ENCODE results near the gene ARHGAP24.
"Not testable (repeated sequence)": the region's sequence is repeated elsewhere in the genome, so short reads cannot be mapped to it uniquely, and the experiment has no call there.

ARHGAP24 gene

GRCh38 chr4:86015412-86016350 is 540.7 kb downstream of the ARHGAP24 start:
- no peak for DNase-seq (ENCODE audit: low read depth in 2 of 2)

GRCh38 chr4:86019362-86019761 is 544.4 kb downstream of the ARHGAP24 start:
- no peak for DNase-seq (ENCODE audit: low read depth in 2 of 2)

- no peak for DNase-seq (ENCODE audit: low read depth in 2 of 2)
Measured at GRCh38 chr4:86019906-86020305, 545.0 kb downstream of the ARHGAP24 start.

GRCh38 chr4:86021671-86022070 is 546.7 kb downstream of the ARHGAP24 start:
- DNase-seq (ENCODE audit: low read depth in 2 of 2), result not testable (repeated sequence)

GRCh38 chr4:86026720-86027119 is 551.8 kb downstream of the ARHGAP24 start:
- DNase-seq (ENCODE audit: low read depth in 2 of 2), result no peak

GRCh38 chr4:86031927-86032326 is 557.0 kb downstream of the ARHGAP24 start:
- no peak for DNase-seq (ENCODE audit: low read depth in 2 of 2)

GRCh38 chr4:86032476-86033022 is 557.6 kb downstream of the ARHGAP24 start:
- no peak for DNase-seq (ENCODE audit: low read depth in 2 of 2)

GRCh38 chr4:86033171-86033570 is 558.2 kb downstream of the ARHGAP24 start:
- no peak for DNase-seq (ENCODE audit: low read depth in 2 of 2)

GRCh38 chr4:86034616-86035015 is 559.7 kb downstream of the ARHGAP24 start:
- no peak for DNase-seq (ENCODE audit: low read depth in 2 of 2)

- DNase-seq (ENCODE audit: low read depth in 2 of 2), result no peak
Measured at GRCh38 chr4:86035688-86036087, 560.7 kb downstream of the ARHGAP24 start.

- no peak for DNase-seq (ENCODE audit: low read depth in 2 of 2)
Measured at GRCh38 chr4:86036736-86037135, 561.8 kb downstream of the ARHGAP24 start.

GRCh38 chr4:86038037-86038436 is 563.1 kb downstream of the ARHGAP24 start:
- DNase-seq (ENCODE audit: low read depth in 2 of 2), result no peak

GRCh38 chr4:86043755-86044592 is 569.0 kb downstream of the ARHGAP24 start:
- no peak for DNase-seq (ENCODE audit: low read depth in 2 of 2)

- no peak for DNase-seq (ENCODE audit: low read depth in 2 of 2)
Measured at GRCh38 chr4:86044593-86044985, 569.6 kb downstream of the ARHGAP24 start.

GRCh38 chr4:86048426-86048825 is 573.5 kb downstream of the ARHGAP24 start:
- DNase-seq (ENCODE audit: low read depth in 2 of 2), result no peak

GRCh38 chr4:86050496-86050895 is 575.5 kb downstream of the ARHGAP24 start:
- DNase-seq (ENCODE audit: low read depth in 2 of 2), result no peak
